HG03520 (cell line): ENCODE data around the gene NSMCE3.
A peak's percentile ranks its signal among the peaks of the same experiment; 100 is the strongest.
"Not testable (repeated sequence)": the region's sequence is repeated elsewhere in the genome, so short reads cannot be mapped to it uniquely, and the experiment has no call there.

Experiments
- ATAC-seq: cut with Tn5 transposase; IDR thresholded peaks from one replicate; pipeline ENCODE4 v1.9.1; 2021; ENCODE audit warnings: mild to moderate bottlenecking, moderate library complexity; ENCODE audit not compliant: unreplicated experiment

The NSMCE3 gene

DNA sequence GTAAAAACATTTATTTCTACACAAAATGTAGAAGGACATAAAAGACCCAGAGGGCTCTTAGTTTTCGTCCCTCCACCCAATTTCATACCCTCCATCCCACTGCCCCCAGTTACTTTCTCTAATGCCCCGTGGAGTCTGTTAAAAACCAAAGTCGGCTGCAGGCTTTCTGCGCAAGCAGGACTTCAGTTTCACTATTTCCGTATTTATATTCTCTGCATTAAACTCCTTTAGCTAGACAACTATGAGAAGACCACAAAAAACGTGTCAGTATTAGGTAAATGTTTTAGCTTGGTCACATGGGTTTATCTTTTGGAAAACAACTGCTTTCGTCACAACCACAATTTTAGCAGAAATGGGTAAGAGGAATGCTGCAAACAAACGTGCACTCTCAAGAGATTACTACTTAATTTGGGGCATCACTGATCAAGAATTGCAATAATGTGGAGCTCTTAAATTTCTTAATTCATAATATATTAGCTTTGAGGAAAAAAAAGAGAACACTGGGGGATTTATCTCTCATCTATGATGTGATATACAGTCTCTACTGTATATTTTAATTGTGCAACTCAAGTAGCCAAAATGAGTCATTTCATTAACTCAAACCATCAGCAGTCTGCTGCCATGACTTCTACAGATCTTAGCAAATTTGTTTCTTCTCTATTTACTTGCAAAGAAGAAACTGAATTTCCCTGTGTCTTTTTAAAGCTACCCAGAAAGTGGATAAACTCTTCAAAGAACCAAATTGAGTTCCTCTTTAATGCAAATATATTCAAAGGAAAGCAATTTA lies 740 bp upstream of the NSMCE3 start:
- peak; percentile 23 for ATAC-seq

DNA sequence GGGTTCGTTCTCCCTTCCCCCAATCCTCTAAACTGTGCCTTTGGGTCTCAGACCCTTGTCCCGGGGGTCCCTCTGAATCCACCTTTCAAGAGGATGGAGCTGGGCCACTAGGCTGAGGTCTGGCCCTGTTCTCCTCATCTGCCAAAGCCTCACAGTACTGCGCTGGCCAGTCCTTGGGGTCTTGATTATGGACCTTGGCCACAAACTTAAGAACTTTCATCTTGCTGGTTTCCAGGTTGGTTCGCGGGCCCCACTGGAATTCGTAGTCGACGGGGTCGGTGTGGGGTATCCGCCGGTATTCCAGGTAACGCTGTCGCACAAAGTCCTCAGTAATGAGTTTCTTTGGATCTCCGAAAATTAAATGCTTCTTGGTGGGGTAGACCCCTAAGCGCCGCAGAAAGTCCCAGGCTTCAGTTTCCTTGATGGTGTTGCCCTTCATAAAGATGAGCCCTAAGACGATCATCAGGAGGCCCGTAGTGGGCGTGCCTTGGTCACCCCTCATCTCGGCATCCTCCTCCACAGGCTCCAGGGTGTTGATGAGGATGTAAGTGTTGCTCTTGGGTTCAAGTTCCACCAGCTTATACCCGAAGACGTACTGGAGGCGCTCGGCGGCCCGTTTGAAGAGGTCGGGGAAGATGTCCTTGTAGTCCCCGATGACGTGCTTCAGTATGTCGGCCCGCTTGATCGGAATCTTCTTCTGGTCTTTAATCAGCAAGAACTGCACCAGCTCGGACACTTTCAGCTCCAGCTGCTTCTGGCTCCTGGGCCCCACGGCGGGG lies 727 bp downstream of the NSMCE3 start:
- peak; percentile 16 for ATAC-seq

DNA sequence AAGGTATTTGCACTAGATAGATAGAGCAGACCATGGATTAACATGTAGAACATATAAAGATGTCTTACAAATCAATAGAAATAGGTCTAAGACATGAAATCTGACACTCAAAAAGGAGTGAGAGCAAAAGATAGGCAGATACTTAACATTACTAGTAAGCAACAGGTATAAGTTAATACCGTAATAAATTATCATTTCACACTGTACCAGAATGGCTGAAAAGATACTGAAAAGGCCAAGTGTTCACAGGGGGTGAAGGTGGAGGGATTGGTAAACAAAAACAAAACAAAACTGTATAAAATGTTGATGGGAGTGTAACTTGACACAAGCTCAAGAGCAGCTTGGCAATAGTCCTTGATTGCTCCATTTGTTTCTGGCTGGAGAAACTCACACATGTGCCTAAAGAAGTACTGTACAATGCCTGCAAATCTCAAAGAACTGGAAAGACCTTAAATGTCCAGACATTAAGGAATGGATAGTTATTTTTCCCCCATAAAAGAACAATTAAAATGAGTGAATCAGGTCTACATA lies 3.5 kb downstream of the NSMCE3 start:
- ATAC-seq, result no peak

DNA sequence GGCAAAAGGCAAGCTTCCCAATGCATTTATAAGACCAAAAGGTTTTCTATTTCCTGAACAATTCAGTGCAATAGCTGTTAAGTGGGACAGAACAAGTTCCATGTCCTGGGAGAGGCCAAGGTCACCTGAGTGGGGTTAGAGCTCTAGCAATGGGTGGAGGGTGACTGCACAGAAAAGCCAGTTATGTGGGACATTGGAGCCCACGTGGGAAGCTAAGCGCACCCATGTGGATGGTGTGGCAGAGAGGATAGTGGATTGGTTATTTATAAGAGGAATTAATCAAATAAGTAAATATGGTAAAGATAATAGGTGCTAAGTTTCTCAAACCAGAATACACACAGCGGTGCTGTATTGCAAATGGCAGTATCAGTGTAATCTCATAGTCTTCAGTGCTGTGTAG lies 6.3 kb downstream of the NSMCE3 start:
- ATAC-seq, result no peak

DNA sequence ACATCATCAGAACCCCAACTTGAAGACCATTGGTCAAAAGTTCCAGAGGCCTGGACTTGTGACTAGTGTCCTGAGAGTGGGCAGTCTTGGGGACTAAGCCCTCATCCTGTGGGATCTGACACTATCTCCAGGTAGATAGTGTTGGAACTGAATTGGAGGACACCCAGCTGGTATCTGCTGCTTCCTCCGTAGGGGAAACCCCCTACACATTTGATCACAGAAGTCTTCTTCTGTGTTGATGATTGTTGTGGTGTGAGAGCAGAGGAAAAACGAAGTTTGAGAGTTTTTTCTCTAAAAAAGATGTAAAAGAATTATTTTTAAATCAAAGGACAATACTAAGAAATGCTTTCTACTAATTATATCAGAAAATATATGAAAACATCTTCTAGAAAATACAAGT lies 6.9 kb downstream of the NSMCE3 start:
- ATAC-seq, result no peak

DNA sequence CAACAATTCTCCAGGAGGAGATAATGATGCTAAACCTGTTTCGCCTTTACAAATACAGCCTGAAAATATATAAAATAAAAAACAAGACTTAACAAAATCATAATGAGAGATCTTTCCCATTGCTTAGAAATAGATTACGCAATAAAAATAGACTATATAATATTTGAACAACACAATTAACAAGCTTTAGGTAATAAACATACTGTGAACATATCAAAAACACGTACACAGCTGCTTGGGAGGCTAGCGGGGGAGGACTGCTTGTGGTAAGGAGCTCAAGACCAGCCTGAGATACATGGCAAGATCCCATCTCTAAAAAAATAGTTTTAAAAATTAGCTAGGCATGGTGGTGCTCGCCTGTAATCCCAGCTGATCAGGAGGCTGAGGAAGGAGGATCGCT lies 8.7 kb downstream of the NSMCE3 start:
- ATAC-seq, result no peak

DNA sequence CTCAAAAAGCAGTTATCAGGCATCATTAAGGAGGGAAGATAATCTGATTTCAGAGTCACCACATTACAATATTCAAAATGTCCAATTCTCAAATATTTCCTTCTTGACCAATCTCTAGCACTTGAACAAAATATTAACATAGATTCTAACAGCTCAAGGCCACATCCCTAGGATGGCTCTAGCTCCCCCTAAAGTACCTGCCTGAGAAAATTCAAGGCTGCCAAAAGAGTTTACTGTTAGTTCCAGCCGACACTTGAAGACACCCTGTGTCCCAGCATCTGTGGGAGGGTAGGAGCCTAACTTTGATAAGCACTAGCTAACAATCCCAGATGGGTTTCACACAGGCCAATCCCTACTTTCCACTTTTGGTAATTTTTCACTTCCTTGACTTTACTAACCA lies 10.4 kb downstream of the NSMCE3 start:
- ATAC-seq, result no peak

DNA sequence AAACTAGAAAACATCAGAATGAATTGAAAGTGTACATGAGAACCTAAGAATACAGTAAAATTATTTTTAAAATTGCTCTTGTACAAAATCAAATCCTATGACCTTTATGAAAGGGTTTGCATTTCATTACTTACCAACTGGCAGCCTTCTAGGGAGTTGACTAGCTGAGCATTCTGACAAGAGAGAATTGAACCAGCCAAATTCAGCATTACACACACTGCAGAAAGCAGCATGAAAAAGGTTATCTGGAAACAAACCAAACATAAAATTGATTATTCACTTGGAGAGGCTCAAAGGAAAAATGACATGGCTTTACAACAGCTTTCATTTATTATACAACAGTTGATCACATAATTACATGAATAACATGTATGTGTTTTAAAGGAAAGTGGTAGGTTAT lies 17.4 kb downstream of the NSMCE3 start:
- ATAC-seq, result no peak

DNA sequence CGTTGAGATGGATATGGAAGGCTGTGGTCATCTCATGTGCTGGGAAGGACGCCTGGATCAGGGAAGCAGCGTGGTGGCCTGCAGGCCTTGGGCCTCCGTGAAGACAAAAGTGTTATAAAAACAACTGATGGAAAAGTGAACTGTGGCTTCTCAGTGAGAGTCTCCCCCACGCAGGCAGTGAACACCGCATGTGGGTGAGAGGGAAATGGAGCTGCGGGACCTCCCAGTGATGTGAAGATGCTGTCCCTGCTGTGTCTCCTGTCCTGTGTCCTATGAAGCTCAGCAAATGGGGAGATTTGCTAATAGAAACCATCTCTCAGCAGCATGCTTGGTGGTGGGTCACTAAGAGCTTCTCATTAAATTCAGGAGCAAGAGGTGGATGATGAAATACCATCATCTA lies 25.1 kb downstream of the NSMCE3 start:
- ATAC-seq, result no peak

DNA sequence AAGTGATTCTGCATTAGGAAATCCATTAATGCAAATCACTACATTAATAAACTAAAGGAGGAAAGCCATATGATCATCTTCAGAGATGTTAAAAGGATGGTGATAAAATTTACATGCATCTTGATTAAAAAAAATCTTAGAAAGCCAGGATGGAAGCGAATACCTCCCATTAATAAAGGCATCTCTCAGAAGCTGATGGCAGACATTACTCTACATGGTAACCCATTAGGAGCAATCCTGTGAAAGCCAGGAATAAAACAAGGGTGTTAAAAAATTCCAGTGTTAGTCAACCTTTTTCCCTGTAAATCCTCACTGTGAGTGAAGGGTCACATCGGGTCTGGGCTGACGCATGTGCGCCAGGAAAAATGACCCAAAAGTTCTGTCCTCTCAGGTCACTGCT lies 25.5 kb downstream of the NSMCE3 start:
- no peak for ATAC-seq

DNA sequence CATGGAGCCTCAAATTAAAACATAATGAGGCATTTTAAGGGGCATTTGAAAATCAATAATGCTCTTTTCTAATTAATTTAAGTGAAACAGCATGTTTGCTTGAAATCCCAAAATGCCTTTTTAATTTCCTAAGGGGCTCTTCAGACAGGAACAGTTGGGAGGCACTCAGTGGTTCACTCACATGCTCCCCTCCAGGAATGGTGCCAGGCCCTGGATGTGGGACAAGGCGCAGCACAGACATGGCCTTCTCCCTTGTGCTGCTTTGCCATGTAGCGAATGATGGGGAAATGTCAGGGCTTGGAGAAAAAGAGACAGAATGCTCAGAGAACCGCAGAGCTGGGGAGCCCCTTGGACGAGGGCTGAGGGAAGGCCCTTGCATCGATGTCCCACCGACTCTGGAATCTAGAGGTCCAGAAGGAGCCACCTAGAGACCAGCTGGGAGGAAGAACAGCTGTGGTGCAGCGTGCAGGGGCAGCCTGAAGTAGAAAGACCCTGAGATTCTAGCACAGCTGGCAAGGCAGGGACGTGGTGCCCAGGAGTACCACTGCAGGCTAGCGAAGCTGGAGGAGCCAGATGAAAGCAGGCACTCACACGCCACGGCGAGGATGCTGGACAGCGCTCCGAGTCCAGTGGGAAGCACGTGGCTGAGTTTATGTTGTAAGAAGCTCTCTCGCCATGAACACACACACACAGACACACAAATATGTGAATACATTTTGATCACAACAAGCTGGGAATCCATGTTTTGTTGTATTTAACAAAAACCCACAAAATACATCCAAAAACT lies 27.0 kb downstream of the NSMCE3 start:
- no peak for ATAC-seq

DNA sequence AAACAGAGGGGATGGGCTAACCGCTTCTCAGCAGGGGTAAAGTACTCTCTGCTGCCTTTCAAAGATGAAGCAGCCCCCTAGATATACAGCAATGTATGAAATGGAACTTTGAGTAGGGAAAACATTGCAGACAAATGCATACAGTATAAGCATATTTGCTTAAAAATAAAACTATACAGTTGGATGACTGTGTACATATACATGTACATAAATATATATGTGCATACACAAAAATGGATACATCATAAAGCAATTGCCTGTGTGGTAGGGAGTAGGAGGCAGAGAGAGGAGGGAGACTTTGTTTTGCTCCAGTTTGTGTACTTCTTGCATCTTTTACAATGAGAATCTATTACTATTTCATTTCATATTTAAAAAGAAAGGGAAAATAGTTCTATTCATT lies 28.4 kb downstream of the NSMCE3 start:
- ATAC-seq, result no peak

DNA sequence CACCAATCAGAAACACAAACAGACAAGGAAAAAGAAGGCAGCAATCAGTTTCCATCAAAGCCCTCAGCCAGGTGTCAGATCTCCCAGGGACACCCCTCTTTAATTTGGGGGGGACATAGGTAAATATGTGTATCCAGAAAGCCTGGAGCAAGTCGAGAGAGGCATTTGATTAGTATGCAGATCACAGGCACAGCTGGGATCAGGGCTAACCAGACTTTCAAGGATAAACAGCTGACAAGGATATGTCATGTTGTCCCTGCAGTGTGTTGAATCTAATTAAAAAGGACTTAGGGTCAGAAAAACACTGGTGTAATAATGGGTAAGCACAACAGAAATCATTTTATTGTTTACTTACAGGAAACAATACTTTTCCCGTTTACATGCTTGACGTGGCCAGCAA lies 30.2 kb downstream of the NSMCE3 start:
- ATAC-seq, result no peak

DNA sequence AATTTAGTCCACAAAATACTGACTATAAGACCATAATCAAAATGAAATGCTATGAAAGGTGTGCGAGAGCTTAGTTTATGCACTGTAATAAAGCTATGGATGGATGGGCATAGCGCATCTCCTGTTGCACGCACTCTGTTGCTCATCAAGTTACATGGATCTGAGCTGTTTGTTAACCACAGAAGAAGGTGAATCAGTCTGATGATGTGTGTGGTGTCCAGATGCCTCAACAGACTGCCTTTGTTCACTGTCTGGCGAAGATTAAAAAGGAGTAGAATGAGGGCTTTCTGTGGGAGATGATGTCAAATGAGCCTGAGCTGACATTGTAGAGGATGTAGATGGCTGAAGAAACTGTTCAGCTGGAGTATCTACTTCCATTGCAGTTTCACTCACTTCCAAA lies 36.1 kb downstream of the NSMCE3 start:
- no peak for ATAC-seq

DNA sequence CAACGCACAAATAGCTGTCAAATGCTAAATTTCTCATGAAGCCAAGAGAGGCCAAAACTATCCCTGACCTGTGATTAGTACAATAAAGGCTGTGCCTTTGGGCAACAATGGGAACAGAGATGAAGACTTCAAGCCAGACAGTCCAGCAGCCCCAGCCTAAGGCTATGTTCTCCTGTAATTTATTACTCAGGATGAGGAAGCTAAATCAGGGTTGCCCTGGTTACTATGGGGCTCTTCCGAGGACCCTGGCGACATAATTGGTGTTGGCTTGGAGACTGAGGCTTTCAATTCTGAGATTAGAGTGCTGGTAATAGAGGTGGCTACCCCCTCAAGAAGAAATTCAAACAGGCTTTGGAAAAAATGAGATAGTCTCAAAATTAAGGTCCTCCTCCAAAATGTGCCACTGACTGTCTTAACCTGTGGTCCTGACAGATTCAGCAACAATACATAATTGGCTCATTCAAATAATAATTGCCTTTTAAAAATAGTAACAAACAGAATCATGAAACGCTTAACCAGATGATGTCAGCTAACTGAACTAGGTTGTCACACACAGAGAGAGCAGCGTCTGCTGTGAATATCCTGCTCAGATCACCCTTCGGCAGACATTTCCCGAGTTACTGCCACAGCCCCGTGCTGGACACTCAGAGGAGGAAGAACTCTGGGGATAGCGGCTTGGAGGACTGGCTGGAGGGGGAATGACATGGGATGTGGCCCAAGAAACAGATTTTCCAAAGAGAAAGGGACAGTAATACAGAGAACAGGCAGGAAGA lies 43.0 kb downstream of the NSMCE3 start:
- no peak for ATAC-seq

DNA sequence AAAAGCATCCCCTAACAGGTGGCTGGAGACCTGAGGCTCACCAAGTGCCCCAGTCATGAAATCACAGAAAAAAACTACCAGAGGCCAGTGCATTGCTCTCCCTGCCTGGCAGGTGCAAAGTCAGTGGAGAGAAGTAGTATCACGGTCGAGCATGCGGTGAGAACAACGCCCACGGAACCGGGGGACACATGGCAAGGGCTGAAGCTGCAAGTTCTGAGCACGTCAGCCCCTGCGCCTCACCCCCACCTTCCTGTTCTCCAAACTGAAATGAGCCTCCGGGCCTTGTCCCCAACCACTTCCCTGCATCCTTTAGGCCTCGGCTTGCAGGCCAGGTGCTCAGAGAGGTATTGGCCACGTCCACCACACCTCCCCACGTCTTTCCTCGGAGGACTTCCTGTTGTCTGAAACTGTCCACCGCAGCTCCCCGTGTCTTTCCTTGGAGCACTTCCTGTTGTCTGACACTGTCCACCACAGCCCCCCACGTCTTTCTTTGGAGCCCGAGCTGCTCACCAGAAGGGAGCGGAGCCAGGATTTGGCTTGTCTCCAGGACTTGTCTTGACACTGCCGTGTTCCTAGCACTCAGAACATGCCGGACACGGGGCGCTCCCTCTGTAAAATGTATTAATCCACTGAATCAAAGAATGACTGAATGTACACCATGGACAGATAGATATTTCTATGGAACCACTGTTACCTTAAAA lies 43.9 kb downstream of the NSMCE3 start:
- ATAC-seq, result no peak

DNA sequence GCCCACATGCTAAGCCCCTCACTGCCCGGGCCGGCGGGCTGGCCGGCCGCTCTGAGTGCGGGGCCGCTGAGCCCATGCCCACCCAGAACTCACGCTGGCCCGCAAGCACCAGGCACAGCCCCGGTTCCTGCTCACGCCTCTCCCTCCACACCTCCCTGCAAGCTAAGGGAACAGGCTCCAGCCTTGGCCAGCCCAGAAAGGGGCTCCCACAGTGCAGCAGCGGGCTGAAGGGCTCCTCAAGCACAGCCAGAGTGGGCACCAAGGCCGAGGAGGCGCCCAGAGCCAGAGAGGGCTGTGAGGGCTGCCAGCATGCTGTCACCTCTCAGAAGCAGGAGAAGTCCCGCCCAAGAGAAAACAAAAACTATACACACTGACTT lies 44.6 kb downstream of the NSMCE3 start:
- not testable (repeated sequence) for ATAC-seq

DNA sequence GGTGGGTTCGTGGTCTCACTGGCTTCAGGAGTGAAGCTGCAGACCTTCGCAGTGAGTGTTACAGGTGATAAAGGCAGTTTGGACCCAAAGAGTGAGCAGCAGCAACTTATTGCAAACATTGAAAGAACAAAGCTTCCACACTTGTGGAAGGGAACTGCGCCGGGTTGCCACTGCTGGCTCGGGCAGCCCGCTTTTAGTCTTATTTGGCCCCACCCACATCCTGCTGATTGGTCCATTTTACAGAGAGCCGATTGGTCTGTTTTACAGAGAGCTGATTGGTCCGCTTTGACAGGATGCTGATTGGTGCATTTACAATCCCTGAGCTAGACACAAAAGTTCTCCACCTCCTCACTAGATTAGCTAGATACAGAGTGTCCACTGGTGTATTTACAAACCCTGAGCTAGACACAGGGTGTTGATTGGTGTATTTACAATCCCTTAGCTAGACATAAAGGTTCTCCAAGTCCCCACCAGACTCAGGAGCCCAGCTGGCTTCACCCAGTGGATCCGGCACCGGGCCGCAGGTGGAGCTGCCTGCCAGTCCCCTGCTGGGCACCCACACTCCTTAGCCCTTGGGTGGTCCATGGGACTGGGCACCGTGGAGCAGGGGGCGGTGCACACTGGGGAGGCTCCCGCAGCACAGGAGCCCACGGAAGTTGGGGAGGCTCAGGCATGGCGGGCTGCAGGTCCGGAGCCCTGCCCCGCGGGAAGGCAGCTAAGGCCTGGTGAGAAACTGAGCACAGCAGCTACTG lies 45.2 kb downstream of the NSMCE3 start:
- ATAC-seq, result not testable (repeated sequence)

DNA sequence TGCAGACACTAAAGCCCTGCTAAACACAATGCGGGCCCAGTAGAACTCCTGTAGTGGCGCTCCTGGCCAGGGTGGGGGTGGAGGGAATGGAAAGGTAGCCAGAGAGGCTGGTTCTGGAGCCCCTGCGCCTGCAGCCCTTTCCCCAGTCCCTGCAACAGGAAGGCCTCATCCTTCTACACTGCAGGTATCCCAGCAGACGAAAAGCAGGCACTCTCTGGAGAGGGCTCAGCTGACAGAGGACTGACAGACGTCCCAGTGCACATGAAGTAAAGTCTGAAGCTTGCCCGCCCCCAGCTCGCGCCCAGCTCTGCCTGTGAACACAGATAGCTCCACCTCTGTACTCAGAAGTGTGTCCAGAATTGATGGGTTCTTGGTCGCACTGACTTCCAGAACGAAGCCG lies 46.0 kb downstream of the NSMCE3 start:
- no peak for ATAC-seq
